Astrocyte of the cerebellum (primary cell): Measurements from ENCODE around the gene SLC19A1.
"Not testable (repeated sequence)": the region's sequence is repeated elsewhere in the genome, so short reads cannot be mapped to it uniquely, and the experiment has no call there.

Source experiments
- DNase-seq: peaks from one replicate; pipeline ENCODE4 v3.0.0-alpha.2; 2011; ENCODE audit warnings: low read depth
- H3K4me3 ChIP-seq: 2 replicates; pipeline ENCODE4 v1.5.1; 2011; ENCODE audit warnings: mild to moderate bottlenecking, low read depth, low read length, moderate library complexity
- in situ Hi-C: cut with HindIII; loops from 2 replicates; pipeline ENCODE4 v1.10.0; 2017; ENCODE audit warnings: low sequenced_read_pairs
- TF ChIP-seq, protein P1 (sequence below): IDR thresholded peaks from 2 replicates; pipeline ENCODE4 v1.5.1; 2012; ENCODE audit warnings: low read length, low read depth, moderate library complexity, mild to moderate bottlenecking; ENCODE audit errors: missing control alignments

SLC19A1 gene

DNA sequence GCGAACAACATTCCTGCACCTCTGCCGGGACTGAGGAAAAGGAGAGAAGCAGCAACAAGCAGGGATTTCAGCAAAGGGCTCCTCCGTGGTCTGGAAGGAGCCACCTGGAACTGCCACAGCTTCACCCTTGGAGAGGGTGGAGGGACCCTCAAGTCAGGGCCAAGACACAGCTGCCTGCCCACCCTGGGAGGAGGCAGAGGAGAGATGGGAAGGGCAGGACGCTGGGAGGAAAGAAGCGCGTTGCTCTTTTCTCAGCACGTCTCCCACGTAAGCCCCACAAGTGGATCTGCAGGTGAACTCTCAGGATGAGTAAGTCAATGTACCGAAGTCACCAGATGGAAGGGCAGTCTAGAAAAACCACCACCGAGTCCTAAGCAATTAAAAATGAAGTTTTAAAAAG, 39.6 kb downstream of the SLC19A1 start:
- in situ Hi-C loops: no loop called here
- H3K4me3 ChIP-seq: no peak overlapping the region
- no peak for DNase-seq
- TF ChIP-seq, protein P1, sequence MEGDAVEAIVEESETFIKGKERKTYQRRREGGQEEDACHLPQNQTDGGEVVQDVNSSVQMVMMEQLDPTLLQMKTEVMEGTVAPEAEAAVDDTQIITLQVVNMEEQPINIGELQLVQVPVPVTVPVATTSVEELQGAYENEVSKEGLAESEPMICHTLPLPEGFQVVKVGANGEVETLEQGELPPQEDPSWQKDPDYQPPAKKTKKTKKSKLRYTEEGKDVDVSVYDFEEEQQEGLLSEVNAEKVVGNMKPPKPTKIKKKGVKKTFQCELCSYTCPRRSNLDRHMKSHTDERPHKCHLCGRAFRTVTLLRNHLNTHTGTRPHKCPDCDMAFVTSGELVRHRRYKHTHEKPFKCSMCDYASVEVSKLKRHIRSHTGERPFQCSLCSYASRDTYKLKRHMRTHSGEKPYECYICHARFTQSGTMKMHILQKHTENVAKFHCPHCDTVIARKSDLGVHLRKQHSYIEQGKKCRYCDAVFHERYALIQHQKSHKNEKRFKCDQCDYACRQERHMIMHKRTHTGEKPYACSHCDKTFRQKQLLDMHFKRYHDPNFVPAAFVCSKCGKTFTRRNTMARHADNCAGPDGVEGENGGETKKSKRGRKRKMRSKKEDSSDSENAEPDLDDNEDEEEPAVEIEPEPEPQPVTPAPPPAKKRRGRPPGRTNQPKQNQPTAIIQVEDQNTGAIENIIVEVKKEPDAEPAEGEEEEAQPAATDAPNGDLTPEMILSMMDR: no peak

DNA sequence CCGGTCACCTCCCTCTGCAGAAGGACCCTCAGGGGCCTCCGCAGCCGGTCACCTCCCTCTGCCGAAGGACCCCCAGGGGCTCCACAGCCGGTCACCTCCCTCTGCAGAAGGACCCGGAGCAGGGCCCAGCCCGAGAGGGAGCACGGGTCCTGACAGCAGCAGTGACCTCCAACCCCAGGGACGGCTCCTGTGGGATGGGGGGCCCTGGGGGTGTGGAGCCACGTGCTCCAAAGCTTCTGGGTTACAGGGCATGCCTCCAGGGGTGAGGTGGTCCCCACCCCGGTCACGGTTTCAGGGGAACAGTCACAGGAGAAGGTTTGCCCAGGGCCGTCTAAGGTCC, 40.3 kb downstream of the SLC19A1 start:
- in situ Hi-C loops: no loop called here
- TF ChIP-seq, protein P1: no peak

DNA sequence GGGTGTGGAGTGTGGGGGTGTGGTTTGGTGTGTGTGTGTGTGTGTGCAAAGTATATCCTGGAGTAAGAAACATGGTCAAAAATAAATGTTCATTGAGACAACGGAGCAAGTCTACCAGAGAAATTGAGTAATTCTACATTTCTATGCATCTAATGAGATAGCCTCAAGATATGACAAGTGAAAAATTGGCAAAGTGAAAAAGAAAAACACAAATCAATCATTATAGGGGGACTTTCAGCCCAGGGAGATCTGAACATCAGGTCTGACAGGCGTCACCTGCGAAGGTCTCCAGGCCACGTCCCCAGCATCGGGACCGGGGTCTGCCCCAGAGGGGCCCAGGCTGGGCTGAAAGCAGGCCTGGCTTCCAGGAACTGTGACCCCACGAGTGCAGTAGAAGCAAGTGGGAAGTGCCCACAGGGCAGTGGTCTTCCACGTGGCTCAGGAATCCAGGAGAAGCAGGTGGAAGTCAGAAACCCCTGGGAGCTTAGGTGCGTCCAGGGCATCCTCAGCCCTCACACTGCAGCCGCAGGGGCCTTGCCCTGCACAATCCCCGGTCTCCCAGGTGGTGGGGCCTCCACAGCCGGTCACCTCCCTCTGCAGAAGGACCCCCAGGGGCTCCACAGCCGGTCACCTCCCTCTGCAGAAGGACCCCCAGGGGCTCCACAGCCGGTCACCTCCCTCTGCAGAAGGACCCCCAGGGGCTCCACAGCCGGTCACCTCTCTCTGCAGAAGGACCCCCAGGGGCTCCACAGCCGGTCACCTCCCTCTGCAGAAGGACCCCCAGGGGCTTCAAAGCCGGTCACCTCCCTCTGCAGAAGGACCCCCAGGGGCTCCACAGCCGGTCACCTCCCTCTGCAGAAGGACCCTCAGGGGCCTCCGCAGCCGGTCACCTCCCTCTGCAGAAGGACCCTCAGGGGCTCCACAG, 40.9 kb downstream of the SLC19A1 start:
- in situ Hi-C loops, H3K4me3 ChIP-seq, DNase-seq: not testable (repeated sequence)

More for the DNA sequence above, 40.3 kb downstream of the SLC19A1 start:
- H3K4me3 ChIP-seq: no peak overlapping the region
- DNase-seq: no peak

DNA sequence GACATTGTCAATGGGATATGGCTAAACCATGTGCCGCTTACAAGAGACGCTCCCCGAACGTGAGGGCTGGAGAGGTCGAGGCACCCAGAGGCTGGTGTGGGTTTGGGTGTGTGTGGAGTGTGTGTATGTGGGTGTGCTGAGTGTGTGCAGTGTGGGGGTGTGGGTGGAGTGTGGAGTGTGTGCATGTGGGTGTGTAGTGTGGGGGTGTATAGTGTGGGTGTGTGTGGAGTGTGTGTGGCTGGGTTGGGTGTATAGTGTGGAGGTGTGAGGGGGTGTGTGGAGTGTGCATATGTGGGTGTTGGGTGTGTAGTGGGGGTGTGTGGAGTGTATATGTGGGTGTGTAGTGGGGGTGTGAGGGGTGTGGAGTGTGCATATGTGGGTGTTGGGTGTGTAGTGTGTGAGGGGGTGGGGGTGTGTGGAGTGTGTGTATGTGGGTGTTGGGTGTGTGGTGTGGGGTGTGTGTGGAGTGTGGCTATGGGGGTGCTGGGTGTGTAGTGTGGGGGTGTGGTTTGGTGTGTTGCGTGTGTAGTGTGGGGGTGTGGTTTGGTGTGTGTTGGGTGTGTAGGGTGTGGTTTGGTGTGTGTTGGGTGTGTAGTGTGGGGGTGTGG, 42.2 kb downstream of the SLC19A1 start:
- H3K4me3 ChIP-seq: no peak overlapping the region

DNA sequence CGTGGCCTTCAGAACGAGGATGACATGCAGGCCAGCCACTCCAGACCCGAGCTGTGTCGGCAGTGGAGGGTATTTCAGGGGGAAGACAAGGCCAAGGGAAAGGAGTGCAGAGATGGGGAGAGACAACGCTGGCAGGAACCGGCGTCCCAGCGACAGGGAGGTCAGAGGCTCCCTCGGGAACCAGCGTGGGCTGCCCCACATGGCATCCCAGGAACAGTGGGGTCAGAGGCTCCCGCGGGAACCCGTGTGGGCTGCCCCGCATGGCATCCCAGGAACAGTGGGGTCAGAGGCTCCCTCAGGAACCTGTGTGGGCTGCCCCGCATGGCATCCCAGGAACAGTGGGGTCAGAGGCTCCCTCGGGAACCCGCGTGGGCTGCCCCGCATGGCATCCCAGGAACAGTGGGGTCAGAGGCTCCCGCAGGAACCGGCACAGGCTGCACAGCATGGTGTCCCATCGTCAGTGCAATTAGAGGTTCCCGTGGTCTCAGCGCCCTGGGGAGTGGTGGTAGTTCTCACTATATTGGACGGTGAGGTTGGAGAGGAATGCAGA, 43.0 kb downstream of the SLC19A1 start:
- DNase-seq: no peak
- in situ Hi-C loops: no loop called here
- no peak overlapping the region for H3K4me3 ChIP-seq
- TF ChIP-seq, protein P1: no peak

More for the DNA sequence above, 42.2 kb downstream of the SLC19A1 start:
- in situ Hi-C loops: no loop called here
- no peak for DNase-seq
- TF ChIP-seq, protein P1: no peak

DNA sequence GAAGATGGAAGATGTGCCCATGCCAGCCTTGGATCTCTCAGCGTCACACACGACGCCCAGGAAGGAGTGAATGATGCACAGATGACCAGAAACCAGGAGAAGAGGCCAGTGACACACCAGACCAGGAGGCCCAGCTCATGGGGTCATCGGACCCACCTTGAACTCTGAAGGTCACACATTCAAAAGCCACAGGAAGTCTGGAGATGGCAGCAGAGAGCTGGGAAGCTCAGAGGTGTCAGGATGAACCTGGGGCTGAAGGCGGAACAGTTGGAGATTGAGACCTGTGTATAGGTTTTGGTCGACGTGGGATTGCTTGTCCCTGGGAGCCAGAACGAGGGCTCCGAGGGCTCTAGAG, 43.6 kb downstream of the SLC19A1 start:
- TF ChIP-seq, protein P1: no peak
- no peak overlapping the region for H3K4me3 ChIP-seq
- in situ Hi-C loops: no loop called here
- DNase-seq: no peak
